ENCODE data around the gene RNF181. TPM values are rescaled to one million over a fixed set of nuclear protein-coding genes. Genes with fewer than 3 reads are reported as not detected.

Gene RNF181
- total and polyA plus RNA-seq, 2 of the 13 experiments (the other 11 are each of a cell fraction or from before 2014, with no cell fraction given) = 224 to 578 TPM

DNA sequence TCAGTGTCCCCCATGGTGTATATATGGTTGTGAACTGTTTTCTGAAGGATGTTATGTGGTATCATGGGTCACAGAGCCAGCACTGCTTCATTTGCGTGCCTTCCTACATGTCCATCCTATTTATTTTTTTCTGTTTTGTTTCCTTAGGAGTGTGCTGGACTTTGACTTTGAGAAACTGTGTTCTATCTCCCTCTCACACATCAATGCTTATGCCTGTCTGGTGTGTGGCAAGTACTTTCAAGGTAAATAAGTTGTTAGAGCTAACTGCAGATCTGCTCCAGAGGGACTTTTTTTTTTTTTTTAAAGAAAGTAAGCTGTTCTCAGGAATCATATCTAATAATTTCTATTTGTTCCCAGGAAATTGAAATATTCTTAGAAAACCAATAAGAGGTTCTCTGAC lies 25.8 kb downstream of the RNF181 start (continued):
- TF ChIP-seq NFIC (IDR thresholded peaks at IDR 0.05; ENCODE audit: low read length) (peak; percentile 68; the same call in 1 of the 2 replicates), BCL6 (CRISPR knock-in tag; IDR thresholded peaks at IDR 0.05) (0 out of 2 replicates have a peak, but pooled peaks have one; percentile 17)

DNA sequence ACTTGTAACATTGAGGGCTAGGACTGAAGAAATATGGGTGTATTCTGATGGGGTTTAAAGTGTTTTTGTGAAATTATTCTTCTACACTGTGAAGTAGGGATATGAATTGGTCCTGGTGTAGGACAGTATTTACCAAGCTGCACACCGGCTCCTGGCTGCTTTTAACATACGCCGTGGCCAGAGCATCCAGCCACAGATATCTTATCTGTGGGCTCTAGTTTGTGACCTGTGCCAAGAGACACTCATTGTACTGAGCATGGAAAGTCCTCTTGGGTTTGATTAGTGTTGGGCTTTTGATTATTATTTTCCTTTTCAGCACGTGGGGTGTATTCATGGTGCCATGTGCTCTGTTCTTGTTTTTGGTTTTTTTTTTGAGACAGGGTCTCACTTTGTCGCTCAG lies 28.4 kb downstream of the RNF181 start:
- Histone ChIP-seq H3K79me2 (ENCODE audit: insufficient read depth, low read length) (peaks cover 15% of the 10 kb centered on the region), H3K27ac (ENCODE audit: extremely low read length, insufficient read depth, low read length) (no peak overlapping the region), H4K20me1 (ENCODE audit: insufficient read depth, low read length) (no peaks in the 10 kb centered on the region), H3K4me3 (replicated peaks in 1 of 3; ENCODE audit: insufficient read depth in 1 of 3, low read depth in 2 of 3, low read length in 3 of 3) (no peak overlapping the region), H3K4me2 (ENCODE audit: low read depth, low read length) (no peak overlapping the region), H3K27me3 (ENCODE audit: control insufficient read depth in 1 of 2, insufficient read depth in 2 of 2, low read length in 2 of 2) (no peaks in the 10 kb centered on the region), H3K9ac (ENCODE audit: insufficient read depth, low read depth, low read length) (no peak overlapping the region), H3K4me1 (ENCODE audit: insufficient read depth, low read length) (peaks cover 27% of the 10 kb centered on the region), H3K36me3 (replicated peaks in 1 of 2; ENCODE audit: control insufficient read depth in 1 of 2, insufficient read depth in 2 of 2, low read length in 2 of 2) (peaks cover 38 to 89% of the 10 kb centered on the region in 2 experiments), H2AFZ (ENCODE audit: low read length) (no peak overlapping the region), H3K9me3 (ENCODE audit: low read length) (no peaks in the 10 kb centered on the region)
- no peak for FAIRE-seq
- intact Hi-C loops (cut with micrococcal nuclease; ENCODE audit: unreplicated experiment) (no loop called here), in situ Hi-C loops (cut with HindIII; ENCODE audit: extremely low pct_ligation_motif_present, low pct_unique_long_range_greater_than_20kb) (no loop called here)
- WGBS (ENCODE audit: low lambda C conversion rate) = 97% methylated on average over 5 of the region's 5 CpGs
- no peak for ATAC-seq
- BruUV-seq (replicated peaks) = no TSS peak
- ChIA-PET POLR2A (no interaction called here), CTCF (ENCODE audit: low intra/inter-chr PET ratio, low total read pairs) (no interaction called here)
- DNase-seq (ENCODE audit: low spot score) = no peak
- no peak for TF ChIP-seq ZFP82 (CRISPR knock-in tag; IDR thresholded peaks at IDR 0.05; ENCODE audit: borderline replicate concordance)
- TF ChIP-seq ZMYM2 (CRISPR knock-in tag; IDR thresholded peaks at IDR 0.05) = no peak
- no peak for TF ChIP-seq ZNF337 (CRISPR knock-in tag; IDR thresholded peaks at IDR 0.05; ENCODE audit: borderline replicate concordance, low read depth)
- TF ChIP-seq, protein P1, sequence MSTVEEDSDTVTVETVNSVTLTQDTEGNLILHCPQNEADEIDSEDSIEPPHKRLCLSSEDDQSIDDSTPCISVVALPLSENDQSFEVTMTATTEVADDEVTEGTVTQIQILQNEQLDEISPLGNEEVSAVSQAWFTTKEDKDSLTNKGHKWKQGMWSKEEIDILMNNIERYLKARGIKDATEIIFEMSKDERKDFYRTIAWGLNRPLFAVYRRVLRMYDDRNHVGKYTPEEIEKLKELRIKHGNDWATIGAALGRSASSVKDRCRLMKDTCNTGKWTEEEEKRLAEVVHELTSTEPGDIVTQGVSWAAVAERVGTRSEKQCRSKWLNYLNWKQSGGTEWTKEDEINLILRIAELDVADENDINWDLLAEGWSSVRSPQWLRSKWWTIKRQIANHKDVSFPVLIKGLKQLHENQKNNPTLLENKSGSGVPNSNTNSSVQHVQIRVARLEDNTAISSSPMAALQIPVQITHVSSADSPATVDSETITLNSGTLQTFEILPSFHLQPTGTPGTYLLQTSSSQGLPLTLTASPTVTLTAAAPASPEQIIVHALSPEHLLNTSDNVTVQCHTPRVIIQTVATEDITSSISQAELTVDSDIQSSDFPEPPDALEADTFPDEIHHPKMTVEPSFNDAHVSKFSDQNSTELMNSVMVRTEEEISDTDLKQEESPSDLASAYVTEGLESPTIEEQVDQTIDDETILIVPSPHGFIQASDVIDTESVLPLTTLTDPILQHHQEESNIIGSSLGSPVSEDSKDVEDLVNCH (CRISPR knock-in tag; IDR thresholded peaks at IDR 0.05) = no peak
- TF ChIP-seq, protein P2, sequence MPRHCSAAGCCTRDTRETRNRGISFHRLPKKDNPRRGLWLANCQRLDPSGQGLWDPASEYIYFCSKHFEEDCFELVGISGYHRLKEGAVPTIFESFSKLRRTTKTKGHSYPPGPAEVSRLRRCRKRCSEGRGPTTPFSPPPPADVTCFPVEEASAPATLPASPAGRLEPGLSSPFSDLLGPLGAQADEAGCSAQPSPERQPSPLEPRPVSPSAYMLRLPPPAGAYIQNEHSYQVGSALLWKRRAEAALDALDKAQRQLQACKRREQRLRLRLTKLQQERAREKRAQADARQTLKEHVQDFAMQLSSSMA (CRISPR knock-in tag; IDR thresholded peaks at IDR 0.05) = no peak
- TF ChIP-seq, protein P3, sequence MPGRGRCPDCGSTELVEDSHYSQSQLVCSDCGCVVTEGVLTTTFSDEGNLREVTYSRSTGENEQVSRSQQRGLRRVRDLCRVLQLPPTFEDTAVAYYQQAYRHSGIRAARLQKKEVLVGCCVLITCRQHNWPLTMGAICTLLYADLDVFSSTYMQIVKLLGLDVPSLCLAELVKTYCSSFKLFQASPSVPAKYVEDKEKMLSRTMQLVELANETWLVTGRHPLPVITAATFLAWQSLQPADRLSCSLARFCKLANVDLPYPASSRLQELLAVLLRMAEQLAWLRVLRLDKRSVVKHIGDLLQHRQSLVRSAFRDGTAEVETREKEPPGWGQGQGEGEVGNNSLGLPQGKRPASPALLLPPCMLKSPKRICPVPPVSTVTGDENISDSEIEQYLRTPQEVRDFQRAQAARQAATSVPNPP (CRISPR knock-in tag; IDR thresholded peaks at IDR 0.05) = no peak
- no peak for TF ChIP-seq HDAC1 (CRISPR knock-in tag; IDR thresholded peaks at IDR 0.05)
- no peak for TF ChIP-seq ZNF552 (CRISPR knock-in tag; IDR thresholded peaks at IDR 0.05; ENCODE audit: borderline replicate concordance)
- TF ChIP-seq, protein P4, sequence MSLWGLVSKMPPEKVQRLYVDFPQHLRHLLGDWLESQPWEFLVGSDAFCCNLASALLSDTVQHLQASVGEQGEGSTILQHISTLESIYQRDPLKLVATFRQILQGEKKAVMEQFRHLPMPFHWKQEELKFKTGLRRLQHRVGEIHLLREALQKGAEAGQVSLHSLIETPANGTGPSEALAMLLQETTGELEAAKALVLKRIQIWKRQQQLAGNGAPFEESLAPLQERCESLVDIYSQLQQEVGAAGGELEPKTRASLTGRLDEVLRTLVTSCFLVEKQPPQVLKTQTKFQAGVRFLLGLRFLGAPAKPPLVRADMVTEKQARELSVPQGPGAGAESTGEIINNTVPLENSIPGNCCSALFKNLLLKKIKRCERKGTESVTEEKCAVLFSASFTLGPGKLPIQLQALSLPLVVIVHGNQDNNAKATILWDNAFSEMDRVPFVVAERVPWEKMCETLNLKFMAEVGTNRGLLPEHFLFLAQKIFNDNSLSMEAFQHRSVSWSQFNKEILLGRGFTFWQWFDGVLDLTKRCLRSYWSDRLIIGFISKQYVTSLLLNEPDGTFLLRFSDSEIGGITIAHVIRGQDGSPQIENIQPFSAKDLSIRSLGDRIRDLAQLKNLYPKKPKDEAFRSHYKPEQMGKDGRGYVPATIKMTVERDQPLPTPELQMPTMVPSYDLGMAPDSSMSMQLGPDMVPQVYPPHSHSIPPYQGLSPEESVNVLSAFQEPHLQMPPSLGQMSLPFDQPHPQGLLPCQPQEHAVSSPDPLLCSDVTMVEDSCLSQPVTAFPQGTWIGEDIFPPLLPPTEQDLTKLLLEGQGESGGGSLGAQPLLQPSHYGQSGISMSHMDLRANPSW (CRISPR knock-in tag; IDR thresholded peaks at IDR 0.05; ENCODE audit: borderline replicate concordance) = no peak
- TF ChIP-seq BHLHE40 (IDR thresholded peaks at IDR 0.05; ENCODE audit: low read length) = no peak
- TF ChIP-seq CBX2 (IDR thresholded peaks at IDR 0.05; ENCODE audit: low read depth, low read length) = no peak
- no peak for TF ChIP-seq CBX2 (CRISPR knock-in tag; IDR thresholded peaks at IDR 0.05; ENCODE audit: low read depth)
- no peak for TF ChIP-seq ZSCAN31 (CRISPR knock-in tag; IDR thresholded peaks at IDR 0.05; ENCODE audit: low read depth)
- TF ChIP-seq, protein P5, sequence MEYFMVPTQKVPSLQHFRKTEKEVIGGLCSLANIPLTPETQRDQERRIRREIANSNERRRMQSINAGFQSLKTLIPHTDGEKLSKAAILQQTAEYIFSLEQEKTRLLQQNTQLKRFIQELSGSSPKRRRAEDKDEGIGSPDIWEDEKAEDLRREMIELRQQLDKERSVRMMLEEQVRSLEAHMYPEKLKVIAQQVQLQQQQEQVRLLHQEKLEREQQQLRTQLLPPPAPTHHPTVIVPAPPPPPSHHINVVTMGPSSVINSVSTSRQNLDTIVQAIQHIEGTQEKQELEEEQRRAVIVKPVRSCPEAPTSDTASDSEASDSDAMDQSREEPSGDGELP (IDR thresholded peaks at IDR 0.05; ENCODE audit: borderline replicate concordance, low read depth) = no peak
- no peak for TF ChIP-seq TEAD2 (CRISPR knock-in tag; IDR thresholded peaks at IDR 0.05)
